Effector memory CD8-positive, alpha-beta T cell (primary cell): ENCODE results near the gene GABRG3.

ENCODE experiments used
- ATAC-seq: fragments of 150-1000 bp; cut with Tn5 transposase; replicated peaks from 2 replicates; pipeline ENCODE4 v1.10.0; 2021; ENCODE audit warnings: mild to moderate bottlenecking, moderate library complexity
- DNase-seq, 3 experiments: peaks; one replicate each; pipeline ENCODE4 v3.0.0; 2021
- H3K27ac Mint-ChIP-seq, 2 donors: one replicate each; pipeline ENCODE4 v1.8.0; 2022; ENCODE audit warnings: mild to moderate bottlenecking in 2 of 2, mixed read lengths in 2 of 2, moderate library complexity in 2 of 2
- H3K27me3 Mint-ChIP-seq, 2 donors: one replicate each; pipeline ENCODE4 v1.8.0; 2022; ENCODE audit warnings: mixed read lengths in 2 of 2
- H3K36me3 Mint-ChIP-seq: one replicate; pipeline ENCODE4 v1.8.0; 2022; ENCODE audit warnings: mild to moderate bottlenecking, moderate library complexity, mixed read lengths; ENCODE audit not compliant: insufficient read depth
- H3K4me1 Mint-ChIP-seq, 2 donors: one replicate each; pipeline ENCODE4 v1.8.0; 2022; ENCODE audit warnings: low read depth in 2 of 2, mixed read lengths in 2 of 2
- H3K4me3 Mint-ChIP-seq, 2 donors: one replicate each; pipeline ENCODE4 v1.8.0; 2022; ENCODE audit warnings: mild to moderate bottlenecking in 2 of 2, mixed read lengths in 2 of 2, moderate library complexity in 2 of 2
- H3K9me3 Mint-ChIP-seq, 2 donors: one replicate each; pipeline ENCODE4 v1.8.0; 2022; ENCODE audit warnings: mixed read lengths in 2 of 2

Gene GABRG3

DNA sequence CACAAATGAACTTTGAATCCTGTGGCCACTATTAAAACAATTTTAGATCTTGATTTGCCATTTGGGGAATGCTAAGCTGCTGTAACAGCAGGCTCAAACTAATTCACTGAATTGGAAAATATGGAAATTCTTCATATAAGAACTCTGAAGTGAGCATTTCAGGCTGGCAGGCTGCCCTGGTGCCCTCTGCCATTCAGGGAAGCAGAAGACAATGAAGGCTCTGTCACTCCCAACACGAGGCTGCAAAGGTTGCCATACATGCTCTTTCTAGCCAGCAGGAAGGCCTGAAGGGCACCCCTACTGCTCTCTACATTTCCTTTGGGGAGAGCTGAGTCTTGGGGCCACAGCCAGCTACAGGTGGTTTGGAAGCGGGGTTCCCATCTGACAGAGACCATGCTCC, 88.0 kb downstream of the GABRG3 start:
- peaks cover 11 to 16% of the 10 kb centered on the region in 2 donors for H3K9me3 Mint-ChIP-seq
- no peaks in the 10 kb centered on the region for H3K4me1 Mint-ChIP-seq
- H3K36me3 Mint-ChIP-seq = no peaks in the 10 kb centered on the region
- H3K4me3 Mint-ChIP-seq = no peak overlapping the region
- DNase-seq (no peak), ATAC-seq (no peak)
- no peak overlapping the region for H3K27ac Mint-ChIP-seq
- H3K27me3 Mint-ChIP-seq = no peaks in the 10 kb centered on the region

GRCh38 chr15:27059610-27060202, 88.7 kb downstream of the GABRG3 start:
- Mint-ChIP-seq H3K4me3 (no peak overlapping the region), H3K27ac (no peak overlapping the region), H3K4me1 (no peaks in the 10 kb centered on the region), H3K27me3 (no peaks in the 10 kb centered on the region), H3K9me3 (peaks cover 11% of the 10 kb centered on the region in 2 donors), H3K36me3 (no peaks in the 10 kb centered on the region)
- ATAC-seq = no peak
- no peak for DNase-seq

- Mint-ChIP-seq H3K4me3 (no peak overlapping the region), H3K27me3 (no peaks in the 10 kb centered on the region), H3K27ac (no peak overlapping the region), H3K4me1 (no peaks in the 10 kb centered on the region), H3K9me3 (peaks cover 14 to 19% of the 10 kb centered on the region in 2 donors), H3K36me3 (no peaks in the 10 kb centered on the region)
- ATAC-seq = no peak
- no peak for DNase-seq
These were observed 90.8 kb downstream of the GABRG3 start for GRCh38 chr15:27061739-27062138.

- no peaks in the 10 kb centered on the region for H3K27me3 Mint-ChIP-seq
- peaks cover 19% of the 10 kb centered on the region in 2 donors for H3K9me3 Mint-ChIP-seq
- H3K27ac Mint-ChIP-seq = no peak overlapping the region
- ATAC-seq (no peak), DNase-seq (no peak)
- H3K36me3 Mint-ChIP-seq = no peaks in the 10 kb centered on the region
- no peak overlapping the region for H3K4me3 Mint-ChIP-seq
- H3K4me1 Mint-ChIP-seq = no peaks in the 10 kb centered on the region
These were observed 92.0 kb downstream of the GABRG3 start for GRCh38 chr15:27062951-27063350.

DNA sequence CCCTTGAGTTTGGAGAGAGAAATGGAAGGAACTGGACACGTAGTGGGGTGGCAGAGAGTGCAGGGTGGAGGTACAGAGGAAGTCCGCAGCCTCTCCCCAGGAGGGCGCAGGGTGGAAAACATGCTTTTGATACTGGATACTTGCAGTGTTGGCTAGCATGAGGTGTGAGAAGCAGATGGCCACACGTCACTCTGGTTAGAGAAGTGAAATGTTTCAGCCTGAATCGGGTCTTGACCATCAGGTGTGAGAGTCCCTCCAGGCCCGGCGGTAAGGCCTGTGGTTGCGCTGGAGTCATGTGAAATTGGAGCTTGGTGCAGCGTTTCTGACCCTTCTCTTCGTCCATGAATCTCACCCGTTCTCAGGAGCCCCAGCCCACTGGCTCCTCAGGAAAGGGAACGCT, 93.1 kb downstream of the GABRG3 start:
- H3K9me3 Mint-ChIP-seq = peaks cover 19% of the 10 kb centered on the region in 2 donors
- no peaks in the 10 kb centered on the region for H3K4me1 Mint-ChIP-seq
- no peak overlapping the region for H3K27ac Mint-ChIP-seq
- H3K36me3 Mint-ChIP-seq = no peaks in the 10 kb centered on the region
- no peaks in the 10 kb centered on the region for H3K27me3 Mint-ChIP-seq
- H3K4me3 Mint-ChIP-seq = no peak overlapping the region
- no peak for DNase-seq
- no peak for ATAC-seq

DNA sequence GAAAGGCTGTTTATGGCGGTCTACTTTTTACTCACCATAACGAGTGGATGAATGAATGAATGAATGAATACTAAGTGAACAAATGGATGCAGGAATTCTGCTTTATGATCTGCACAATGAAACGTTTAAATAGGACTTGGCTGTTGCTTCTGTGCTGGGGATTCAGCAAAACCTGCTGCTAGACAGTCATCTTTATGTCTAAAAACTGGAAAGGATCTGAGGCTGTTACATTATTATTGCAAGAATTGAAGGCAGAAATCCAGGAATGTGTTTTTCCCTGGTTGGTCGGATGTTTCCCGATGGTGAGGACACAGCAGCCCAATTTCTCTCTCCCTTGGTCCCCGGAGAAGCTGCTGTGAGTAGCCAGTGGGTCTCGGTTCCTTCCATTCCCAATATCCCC, 94.2 kb downstream of the GABRG3 start:
- DNase-seq (no peak), ATAC-seq (no peak)
- peaks cover 18 to 19% of the 10 kb centered on the region in 2 donors for H3K9me3 Mint-ChIP-seq
- no peaks in the 10 kb centered on the region for H3K27me3 Mint-ChIP-seq
- H3K27ac Mint-ChIP-seq = no peak overlapping the region
- H3K4me1 Mint-ChIP-seq = no peaks in the 10 kb centered on the region
- H3K36me3 Mint-ChIP-seq = no peaks in the 10 kb centered on the region
- H3K4me3 Mint-ChIP-seq = no peak overlapping the region

DNA sequence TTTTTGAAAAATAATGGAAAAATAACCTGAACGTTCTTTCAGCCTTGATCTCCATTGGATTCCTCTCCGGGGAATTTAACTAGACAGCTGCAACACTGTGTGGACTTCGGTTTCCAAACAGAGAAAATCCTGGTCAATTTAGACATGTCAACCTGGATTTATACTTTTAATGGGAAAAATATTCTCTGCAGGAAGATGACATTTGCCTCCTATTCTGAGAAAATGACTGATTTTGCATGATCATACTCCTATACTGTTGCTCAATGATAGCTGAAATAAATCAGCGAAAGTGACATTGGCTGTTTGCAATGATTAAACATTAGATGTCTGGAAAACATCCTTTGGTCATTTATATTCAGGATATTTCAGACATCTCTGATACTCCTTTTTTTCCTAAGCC, 94.8 kb downstream of the GABRG3 start:
- Mint-ChIP-seq H3K27ac (no peak overlapping the region), H3K27me3 (no peaks in the 10 kb centered on the region), H3K9me3 (peaks cover 18 to 19% of the 10 kb centered on the region in 2 donors), H3K4me1 (no peaks in the 10 kb centered on the region), H3K4me3 (no peak overlapping the region), H3K36me3 (no peaks in the 10 kb centered on the region)
- ATAC-seq (no peak), DNase-seq (no peak)

DNA sequence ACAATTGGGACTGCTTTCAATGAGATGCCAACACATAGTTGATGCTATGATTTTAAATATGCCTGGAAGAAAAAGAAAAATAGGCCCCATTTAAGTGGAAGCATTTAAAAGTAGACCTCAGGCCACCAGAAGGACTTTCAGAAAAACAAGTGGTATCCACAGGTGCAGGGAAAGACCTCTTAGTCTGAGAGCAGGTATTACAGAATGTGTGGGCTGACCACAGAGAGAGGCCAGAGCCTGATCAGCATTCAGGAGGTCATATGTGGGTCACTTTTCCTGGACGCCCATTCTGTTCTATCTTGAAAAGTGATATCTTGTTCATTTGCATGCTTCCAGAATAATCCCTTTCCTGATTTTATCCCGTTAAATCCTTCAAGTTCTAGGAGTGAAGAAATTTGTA, 95.5 kb downstream of the GABRG3 start:
- DNase-seq (no peak), ATAC-seq (no peak)
- peaks cover 16 to 17% of the 10 kb centered on the region in 2 donors for H3K9me3 Mint-ChIP-seq
- H3K36me3 Mint-ChIP-seq = no peaks in the 10 kb centered on the region
- no peaks in the 10 kb centered on the region for H3K4me1 Mint-ChIP-seq
- no peaks in the 10 kb centered on the region for H3K27me3 Mint-ChIP-seq
- no peak overlapping the region for H3K4me3 Mint-ChIP-seq
- H3K27ac Mint-ChIP-seq = no peak overlapping the region

GRCh38 chr15:27067175-27067574, 96.2 kb downstream of the GABRG3 start:
- H3K9me3 Mint-ChIP-seq = peaks cover 12 to 13% of the 10 kb centered on the region in 2 donors
- no peak overlapping the region for H3K27ac Mint-ChIP-seq
- DNase-seq = no peak
- H3K4me3 Mint-ChIP-seq = no peak overlapping the region
- no peaks in the 10 kb centered on the region for H3K27me3 Mint-ChIP-seq
- no peak for ATAC-seq
- no peaks in the 10 kb centered on the region for H3K36me3 Mint-ChIP-seq
- H3K4me1 Mint-ChIP-seq = no peaks in the 10 kb centered on the region

DNA sequence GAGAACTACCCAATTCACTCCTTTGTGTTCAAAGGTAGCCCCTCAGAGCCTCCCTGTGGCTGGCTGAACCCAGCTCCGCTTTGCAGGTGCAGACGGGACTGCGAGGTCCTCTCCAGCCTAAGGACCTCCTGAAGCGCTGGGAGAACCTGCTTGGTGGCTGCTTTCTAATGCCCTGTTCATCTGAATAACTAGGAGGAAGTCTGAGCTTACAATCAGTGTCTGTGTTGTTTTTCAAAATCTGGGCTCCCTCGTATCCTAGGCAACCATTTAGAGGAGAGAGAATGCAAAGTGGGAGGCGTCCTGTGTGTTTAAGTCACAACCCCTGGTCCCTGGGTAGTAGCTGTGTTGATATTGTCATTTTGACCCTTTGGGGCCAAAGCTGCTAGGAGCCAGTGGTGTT, 99.9 kb downstream of the GABRG3 start:
- DNase-seq = no peak
- Mint-ChIP-seq H3K27me3 (no peaks in the 10 kb centered on the region), H3K9me3 (peaks cover 16 to 19% of the 10 kb centered on the region in 2 donors), H3K27ac (no peak overlapping the region), H3K4me3 (no peak overlapping the region), H3K36me3 (no peaks in the 10 kb centered on the region), H3K4me1 (no peaks in the 10 kb centered on the region)
- no peak for ATAC-seq

- H3K4me1 Mint-ChIP-seq = no peaks in the 10 kb centered on the region
- DNase-seq (no peak), ATAC-seq (no peak)
- no peaks in the 10 kb centered on the region for H3K36me3 Mint-ChIP-seq
- H3K4me3 Mint-ChIP-seq = no peak overlapping the region
- no peaks in the 10 kb centered on the region for H3K27me3 Mint-ChIP-seq
- H3K27ac Mint-ChIP-seq = no peak overlapping the region
- peaks cover 7 to 14% of the 10 kb centered on the region in 2 donors for H3K9me3 Mint-ChIP-seq
These were observed 103.2 kb downstream of the GABRG3 start for GRCh38 chr15:27074179-27074578.

DNA sequence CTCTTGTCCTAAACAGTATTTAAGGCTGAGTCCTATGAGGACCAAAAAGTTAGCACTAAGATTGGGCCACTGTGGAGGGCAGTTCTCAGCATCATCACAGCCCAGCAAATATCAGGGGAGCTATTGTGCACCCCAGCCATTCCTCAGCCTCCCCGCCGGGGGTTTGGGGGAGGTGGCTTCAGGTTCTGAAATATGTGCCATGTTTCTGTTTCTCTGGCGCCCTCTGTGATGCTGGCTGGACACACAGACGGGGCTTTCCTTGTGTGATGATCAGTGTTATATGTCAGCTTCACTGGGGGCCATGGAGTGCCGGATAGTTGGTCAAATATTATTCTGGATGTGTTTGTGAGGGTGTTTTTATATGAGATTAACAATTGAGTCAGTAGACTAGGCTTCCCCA, 106.8 kb downstream of the GABRG3 start:
- DNase-seq (no peak), ATAC-seq (no peak)
- Mint-ChIP-seq H3K27ac (no peak overlapping the region), H3K4me3 (no peak overlapping the region), H3K4me1 (no peaks in the 10 kb centered on the region), H3K36me3 (no peaks in the 10 kb centered on the region), H3K9me3 (peaks cover 0 to 11% of the 10 kb centered on the region in 2 donors), H3K27me3 (no peaks in the 10 kb centered on the region)

GRCh38 chr15:27081676-27082418, 110.9 kb downstream of the GABRG3 start:
- no peak overlapping the region for H3K27ac Mint-ChIP-seq
- peaks cover 0 to 7% of the 10 kb centered on the region in 2 donors for H3K9me3 Mint-ChIP-seq

DNA sequence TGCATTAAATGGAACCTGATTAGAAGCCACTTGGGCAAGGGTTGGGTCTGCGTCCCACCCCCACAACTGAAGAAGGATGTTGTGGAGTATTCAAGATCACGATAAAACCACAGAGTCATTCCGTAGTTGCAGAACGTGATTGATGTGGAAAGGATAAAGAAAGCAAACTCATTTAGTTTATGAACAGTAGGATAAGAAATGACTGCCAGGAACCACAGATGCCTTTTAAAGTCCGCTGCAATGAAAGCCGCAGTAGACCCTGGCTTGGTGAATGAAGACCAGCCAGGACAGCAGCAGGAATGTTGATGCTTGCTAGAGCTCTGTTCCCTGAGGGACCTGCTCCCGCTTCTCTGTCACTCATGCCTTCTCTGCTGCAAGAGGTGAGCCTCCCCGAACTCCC, 111.5 kb downstream of the GABRG3 start:
- Mint-ChIP-seq H3K27me3 (no peaks in the 10 kb centered on the region), H3K36me3 (no peaks in the 10 kb centered on the region)

More at GRCh38 chr15:27081676-27082418, 110.9 kb downstream of the GABRG3 start:
- no peaks in the 10 kb centered on the region for H3K36me3 Mint-ChIP-seq
- no peaks in the 10 kb centered on the region for H3K27me3 Mint-ChIP-seq
- DNase-seq = no peak
- no peak for ATAC-seq
- no peak overlapping the region for H3K4me3 Mint-ChIP-seq
- no peaks in the 10 kb centered on the region for H3K4me1 Mint-ChIP-seq

More for the DNA sequence above, 111.5 kb downstream of the GABRG3 start:
- Mint-ChIP-seq H3K9me3 (peaks cover 0 to 5% of the 10 kb centered on the region in 2 donors), H3K27ac (no peak overlapping the region), H3K4me3 (no peak overlapping the region), H3K4me1 (no peaks in the 10 kb centered on the region)
- DNase-seq (no peak), ATAC-seq (no peak)
